Fibroblast of the aortic adventitia (primary cell): ENCODE data around the gene SLC7A8. TPM values are rescaled to one million over a fixed set of nuclear protein-coding genes. Genes with fewer than 3 reads are reported as not detected.

Experiments used
- DNase-seq: peaks from one replicate; pipeline ENCODE4 v3.0.0-alpha.2; 2010; ENCODE audit warnings: low read depth
- H3K4me3 ChIP-seq: 2 replicates; pipeline ENCODE4 v1.5.1; 2011; ENCODE audit warnings: low read depth, mild to moderate bottlenecking, control low read depth, low read length, moderate library complexity
- total RNA-seq: library from RNA; depleted of rRNA; stranded (reverse); fragments of >200 nt; gene quantifications from 2 replicates; pipeline ENCODE4 v1.2.3, GENCODE V29; 2012; ENCODE audit warnings: low replicate concordance
- TF ChIP-seq, protein P1 (sequence below): IDR thresholded peaks from 2 replicates; pipeline ENCODE4 v1.5.1; 2011; ENCODE audit warnings: mild to moderate bottlenecking, low read length, control low read depth, inconsistent platforms; ENCODE audit not compliant: insufficient read depth

Gene SLC7A8
- total RNA-seq, 1 donor: 11.7 TPM

DNA sequence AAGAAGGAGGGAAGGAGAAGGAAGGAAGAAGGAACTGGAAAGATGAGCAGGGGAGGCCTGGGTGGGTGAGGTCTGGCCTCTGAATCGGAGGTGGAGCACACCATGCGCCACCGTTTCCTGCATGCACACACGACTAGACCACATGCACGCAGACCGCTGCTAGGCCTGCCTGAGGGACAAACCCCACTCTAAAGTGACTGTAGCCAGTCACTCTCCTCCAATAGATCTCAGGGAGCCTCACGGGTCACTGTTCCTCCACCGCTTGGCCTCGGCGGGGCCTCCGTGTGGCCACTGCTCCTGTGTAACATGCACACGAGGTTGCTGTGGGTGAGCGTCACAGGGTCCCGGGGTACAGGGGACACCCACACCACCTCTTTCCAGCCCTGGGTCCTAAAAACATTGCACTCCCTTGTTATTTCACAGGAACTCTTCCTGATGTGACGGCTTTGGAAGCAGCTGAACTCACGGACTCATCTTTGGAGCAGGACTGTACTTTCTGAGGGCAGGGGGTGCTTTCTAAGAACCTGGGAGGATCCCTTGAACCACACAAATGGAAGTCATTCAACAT is 46.8 kb downstream of the SLC7A8 start:
- no peak for DNase-seq
- TF ChIP-seq, protein P1, sequence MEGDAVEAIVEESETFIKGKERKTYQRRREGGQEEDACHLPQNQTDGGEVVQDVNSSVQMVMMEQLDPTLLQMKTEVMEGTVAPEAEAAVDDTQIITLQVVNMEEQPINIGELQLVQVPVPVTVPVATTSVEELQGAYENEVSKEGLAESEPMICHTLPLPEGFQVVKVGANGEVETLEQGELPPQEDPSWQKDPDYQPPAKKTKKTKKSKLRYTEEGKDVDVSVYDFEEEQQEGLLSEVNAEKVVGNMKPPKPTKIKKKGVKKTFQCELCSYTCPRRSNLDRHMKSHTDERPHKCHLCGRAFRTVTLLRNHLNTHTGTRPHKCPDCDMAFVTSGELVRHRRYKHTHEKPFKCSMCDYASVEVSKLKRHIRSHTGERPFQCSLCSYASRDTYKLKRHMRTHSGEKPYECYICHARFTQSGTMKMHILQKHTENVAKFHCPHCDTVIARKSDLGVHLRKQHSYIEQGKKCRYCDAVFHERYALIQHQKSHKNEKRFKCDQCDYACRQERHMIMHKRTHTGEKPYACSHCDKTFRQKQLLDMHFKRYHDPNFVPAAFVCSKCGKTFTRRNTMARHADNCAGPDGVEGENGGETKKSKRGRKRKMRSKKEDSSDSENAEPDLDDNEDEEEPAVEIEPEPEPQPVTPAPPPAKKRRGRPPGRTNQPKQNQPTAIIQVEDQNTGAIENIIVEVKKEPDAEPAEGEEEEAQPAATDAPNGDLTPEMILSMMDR: no peak
- H3K4me3 ChIP-seq: no peak overlapping the region

DNA sequence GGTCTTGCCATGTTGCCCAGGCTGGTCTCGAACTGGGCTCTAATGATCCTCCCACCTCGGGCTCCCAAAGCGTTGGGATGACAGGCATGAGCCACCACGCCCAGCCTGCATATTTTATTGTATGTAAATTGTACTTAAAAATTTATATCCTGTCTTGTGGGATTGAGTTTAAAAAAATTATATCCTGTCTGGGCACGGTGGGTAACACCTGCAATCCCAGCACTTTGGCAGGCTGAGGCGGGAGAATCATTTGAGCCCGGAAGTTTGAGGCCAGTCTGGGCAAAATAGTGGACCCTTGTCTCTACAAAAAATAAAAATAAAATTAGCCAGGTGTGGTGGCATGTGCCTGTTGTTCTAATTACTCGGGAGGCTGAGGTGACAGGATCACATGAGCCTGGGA is 50.5 kb downstream of the SLC7A8 start:
- TF ChIP-seq, protein P1: no peak
- H3K4me3 ChIP-seq: no peak overlapping the region
- no peak for DNase-seq

DNA sequence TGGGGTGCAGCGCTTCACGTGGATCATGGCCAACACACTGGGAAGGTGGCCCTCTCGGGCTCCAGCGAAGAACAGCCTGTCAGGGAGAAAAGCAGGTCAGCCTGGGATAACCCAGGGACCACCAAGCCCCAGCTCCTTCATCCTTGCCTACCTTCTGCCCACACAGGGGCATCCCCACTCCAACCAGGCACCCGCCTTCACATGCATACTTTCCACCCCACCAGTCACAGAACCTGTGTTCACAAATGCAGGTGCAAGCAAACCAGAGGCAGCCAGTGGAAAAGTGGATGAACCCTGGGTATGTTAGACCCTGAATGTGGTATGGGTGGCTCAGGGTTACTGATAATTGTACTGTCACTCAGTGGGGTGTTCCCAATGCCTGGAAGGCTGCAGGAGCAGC is 52.0 kb downstream of the SLC7A8 start:
- no peak overlapping the region for H3K4me3 ChIP-seq
- DNase-seq: no peak
- TF ChIP-seq, protein P1: no peak

DNA sequence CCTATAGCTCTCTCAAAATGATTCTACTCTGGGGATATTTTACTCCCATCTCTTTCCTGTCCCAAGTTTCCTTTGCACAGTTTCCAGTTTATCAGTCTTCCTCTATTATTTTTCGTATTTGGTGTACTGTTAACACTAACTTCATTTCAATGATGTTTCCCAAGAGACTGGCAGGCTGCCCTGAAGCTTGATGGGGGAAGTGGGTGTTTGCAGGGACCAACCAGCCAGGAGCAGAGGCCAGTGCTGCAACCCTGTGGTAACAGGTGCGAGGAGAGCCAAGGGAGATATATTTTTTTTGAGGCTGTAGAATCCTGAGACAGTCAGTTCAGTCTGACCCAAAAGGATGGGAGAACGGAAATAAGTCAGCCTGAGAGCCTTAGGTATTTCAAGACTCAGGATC is 52.6 kb downstream of the SLC7A8 start:
- peak; percentile 38 for DNase-seq
- no peak overlapping the region for H3K4me3 ChIP-seq
- TF ChIP-seq, protein P1: no peak

DNA sequence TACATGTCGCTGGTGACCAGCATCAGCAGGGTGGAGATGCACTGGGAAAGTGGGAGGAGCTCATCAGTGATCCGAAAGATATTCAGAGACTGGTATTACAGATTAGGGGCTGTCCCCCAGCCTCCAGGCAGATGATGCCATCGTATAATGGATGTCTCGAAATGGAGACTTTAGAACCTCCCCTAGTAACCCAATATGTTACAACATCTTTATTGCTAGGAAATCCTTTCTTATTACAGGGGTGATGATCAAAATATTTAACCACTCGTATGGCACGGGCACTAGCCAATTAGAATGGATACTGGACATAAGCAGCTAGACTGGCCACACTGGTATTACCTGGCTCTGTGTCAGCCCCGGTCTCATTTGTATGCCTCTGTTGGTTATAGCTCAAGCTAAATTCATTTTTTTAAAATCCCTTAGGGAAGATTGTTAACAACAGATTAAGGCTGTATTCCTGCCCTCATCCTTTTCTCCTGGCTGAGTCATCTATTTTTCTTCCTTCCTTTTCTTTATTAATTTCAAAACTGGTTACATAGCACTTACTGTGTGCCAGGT is 53.6 kb downstream of the SLC7A8 start:
- TF ChIP-seq, protein P1: no peak
- DNase-seq: no peak
- no peak overlapping the region for H3K4me3 ChIP-seq

DNA sequence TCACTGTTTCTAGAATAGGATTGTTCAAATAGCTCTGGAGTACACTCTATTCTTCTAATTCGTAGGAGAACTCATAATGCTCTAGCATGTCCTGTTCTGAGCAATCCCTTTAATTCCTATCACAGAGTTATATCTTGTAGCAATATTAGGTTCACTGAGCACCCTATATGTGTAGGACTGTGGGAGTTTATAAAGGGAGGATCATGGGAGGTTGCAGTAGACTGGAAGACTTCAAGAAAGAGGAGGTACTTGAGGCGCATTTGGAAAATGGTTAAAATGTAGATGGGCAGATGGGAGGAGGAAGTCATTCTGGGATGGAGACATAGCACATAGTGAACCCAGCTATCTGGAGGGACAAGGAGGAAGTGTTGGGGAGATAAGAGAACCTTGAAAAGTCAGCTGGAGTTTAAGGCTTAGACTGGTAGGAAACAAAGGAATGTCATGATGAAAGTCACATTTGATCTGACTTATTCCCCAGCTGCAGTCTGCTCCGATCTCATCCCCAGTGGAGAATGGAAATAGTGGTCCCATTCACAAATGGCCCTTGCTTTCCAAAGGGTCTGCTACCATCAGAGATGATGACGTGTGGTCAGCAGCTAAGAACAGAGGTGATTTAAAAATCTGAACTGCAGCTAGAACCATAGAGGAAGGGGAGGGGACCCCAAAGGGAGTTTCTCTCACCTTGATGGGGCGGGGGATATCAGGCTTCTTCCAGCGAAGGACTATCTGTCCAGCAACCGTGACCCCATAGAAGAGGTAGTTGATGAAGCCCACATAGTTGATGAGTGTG is 54.3 kb downstream of the SLC7A8 start:
- TF ChIP-seq, protein P1: no peak
- no peak for DNase-seq
- no peak overlapping the region for H3K4me3 ChIP-seq
